HG02642 (cell line): Measurements from ENCODE around the gene SERPINA3.
"Not testable (repeated sequence)": the region's sequence is repeated elsewhere in the genome, so short reads cannot be mapped to it uniquely, and the experiment has no call there.

Experiments used
- ATAC-seq: cut with Tn5 transposase; IDR thresholded peaks from one replicate; pipeline ENCODE4 v1.9.1; 2021; ENCODE audit warnings: mild to moderate bottlenecking; ENCODE audit not compliant: unreplicated experiment, poor library complexity

The SERPINA3 gene

GRCh38 chr14:94628578-94628977 lies 16.4 kb downstream of the SERPINA3 start:
- no peak for ATAC-seq

DNA sequence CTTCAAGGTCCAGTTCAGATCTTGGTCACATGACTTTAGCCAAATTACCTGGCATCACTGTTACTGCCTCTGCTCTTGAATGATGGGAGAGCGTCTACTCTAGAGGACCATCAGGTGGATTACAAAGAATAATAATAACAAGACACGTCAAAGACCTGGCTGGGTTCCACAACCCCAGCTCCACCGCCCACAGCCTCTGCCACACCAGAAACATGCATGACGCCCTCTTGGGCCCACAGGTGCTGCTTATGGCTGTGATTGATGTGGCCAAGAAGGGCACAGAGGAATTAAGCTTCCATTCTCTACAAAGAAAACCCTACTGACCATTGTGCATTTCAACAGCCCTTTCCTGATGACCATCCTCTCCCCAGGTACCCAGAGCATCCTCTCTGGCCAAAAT lies 18.2 kb downstream of the SERPINA3 start:
- ATAC-seq: no peak

GRCh38 chr14:94631050-94631449 lies 18.9 kb downstream of the SERPINA3 start:
- ATAC-seq: no peak

DNA sequence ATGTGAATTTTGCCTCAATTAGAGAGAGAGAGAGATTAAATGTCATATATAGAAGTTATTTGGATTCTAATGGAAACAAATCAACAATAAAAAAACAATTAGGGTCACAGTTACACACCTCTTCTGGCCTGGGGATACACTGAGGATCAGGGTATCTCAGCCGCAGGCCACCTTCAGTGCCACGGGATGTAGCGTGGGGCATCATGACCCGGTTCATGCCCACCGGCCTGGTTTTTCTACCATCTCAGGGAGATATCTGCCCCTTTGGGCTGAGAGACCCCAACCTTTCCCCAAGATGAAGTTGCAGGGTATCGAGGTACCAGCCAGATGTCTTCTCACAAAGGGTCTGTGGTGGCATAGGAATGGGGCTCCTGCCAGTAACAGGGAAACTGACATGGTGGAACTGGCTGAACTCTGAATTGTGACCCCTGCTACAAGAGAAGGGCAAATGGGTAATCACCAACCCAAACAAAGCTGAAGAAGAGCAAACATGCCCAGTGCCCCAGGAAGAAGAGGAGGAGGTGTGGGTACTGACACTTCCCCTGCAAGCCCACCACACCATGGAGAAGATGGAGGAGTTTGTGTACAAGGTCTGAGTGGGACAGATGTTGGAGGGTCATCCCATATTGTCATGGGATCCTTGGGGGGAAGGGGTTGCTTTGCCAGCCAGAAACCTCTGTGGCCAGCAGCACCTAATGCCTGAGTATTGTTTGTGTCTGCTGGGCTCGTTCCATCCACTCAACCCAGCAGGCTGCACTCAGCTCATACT lies 19.5 kb downstream of the SERPINA3 start:
- ATAC-seq: no peak

DNA sequence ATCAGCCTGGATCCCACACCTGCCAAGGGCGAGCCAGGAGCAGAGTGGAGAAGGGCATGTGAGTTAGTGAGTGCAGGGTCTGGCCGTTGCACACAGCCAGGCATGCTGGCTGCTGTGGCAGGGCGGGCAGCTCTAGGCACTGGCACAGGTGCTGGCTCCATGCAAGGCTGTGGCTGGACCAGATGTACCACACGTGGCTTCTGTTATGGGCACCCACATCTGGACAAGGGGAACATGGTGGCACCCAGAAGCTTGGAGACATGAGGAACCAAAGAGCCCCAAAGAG lies 20.1 kb downstream of the SERPINA3 start:
- ATAC-seq: no peak

DNA sequence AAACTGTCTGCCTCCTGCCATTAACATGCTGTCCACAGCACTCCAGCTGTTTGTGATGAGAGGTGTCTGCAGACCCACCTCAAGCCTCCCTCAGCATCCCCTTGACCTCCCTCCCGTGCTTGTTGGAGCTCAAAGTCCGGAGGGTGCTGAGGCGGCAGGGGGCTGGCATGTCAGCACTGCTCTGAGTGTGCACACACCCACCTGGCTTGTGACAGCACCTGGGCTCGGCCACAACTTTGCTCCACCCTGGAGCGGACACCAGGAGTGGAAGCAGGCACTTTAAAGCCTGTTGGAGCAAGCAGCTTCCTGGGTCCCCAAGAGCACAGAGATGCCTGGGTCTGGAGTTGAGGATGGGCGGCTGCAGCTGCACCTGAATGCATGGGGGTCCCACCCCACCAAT lies 20.9 kb downstream of the SERPINA3 start:
- ATAC-seq: no peak

DNA sequence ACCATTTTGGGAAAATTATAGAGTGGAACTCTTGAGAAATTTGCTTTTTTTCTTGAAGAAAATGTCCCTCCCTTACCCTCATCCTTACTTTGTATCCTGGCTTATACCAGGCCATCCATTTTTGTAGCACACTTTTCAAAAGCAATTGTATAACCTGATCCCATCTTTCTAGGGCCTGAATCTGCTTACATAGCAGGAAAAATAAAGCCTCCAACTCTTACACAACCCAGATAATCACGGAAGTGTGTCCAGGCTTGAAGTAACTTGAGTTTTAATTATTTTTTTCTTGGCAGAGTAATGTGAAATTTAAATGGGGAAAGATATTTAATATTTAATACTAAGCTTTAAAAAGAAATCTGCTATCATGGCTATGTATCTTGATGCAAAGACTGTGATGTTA lies 23.0 kb downstream of the SERPINA3 start:
- no peak for ATAC-seq

DNA sequence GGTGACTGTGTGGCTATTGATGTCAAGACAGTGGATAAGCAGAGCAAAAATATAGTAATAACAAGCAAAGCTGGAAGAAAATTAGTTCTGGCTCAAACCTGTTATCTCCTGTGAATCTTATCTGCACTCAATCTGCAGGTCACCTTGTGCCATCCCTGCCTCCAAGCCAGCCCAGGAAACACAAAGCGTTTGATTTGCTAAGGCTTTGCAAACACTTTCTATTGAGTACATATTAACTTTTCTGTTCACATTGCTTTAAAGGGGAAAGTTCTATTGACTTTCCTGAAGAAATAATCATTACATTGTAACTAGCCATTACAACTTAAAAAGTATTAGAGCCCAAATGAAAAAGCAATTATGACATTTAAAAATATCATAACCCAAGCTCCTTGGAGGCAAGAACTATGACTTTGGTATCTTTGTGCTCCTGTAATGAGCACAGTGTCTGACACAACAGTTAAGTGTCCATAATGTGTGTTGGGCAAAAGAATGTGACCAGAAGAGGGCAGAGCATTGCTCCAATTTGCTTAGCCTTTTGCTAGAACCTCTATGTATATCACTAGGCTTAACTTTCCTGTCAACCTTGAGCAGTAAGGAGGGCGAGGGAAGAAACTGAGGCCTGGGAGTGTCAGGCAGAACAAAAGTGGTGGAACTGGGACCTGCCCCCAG lies 24.7 kb downstream of the SERPINA3 start:
- ATAC-seq: no peak

DNA sequence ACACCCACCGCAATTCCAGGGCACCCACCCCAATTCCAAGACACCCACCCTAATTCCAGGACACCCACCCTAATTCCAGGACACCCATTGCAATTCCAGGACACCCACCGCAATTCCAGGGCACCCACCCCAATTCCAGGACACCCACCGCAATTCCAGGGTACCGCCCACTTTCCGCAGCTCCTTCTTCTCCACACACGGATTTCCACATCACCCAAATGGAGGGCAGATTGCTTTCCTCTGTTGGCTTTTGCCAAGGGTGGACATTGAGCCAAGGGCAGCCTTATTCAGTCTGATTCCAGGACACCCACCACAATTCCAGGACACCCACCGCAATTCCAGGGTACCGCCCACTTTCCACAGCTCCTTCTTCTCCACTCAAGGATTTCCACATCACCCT lies 25.6 kb downstream of the SERPINA3 start:
- ATAC-seq: not testable (repeated sequence)

- ATAC-seq: no peak
These were observed 26.1 kb downstream of the SERPINA3 start for GRCh38 chr14:94638339-94638738.

- ATAC-seq: no peak
These were observed 27.0 kb downstream of the SERPINA3 start for GRCh38 chr14:94638961-94639817.

DNA sequence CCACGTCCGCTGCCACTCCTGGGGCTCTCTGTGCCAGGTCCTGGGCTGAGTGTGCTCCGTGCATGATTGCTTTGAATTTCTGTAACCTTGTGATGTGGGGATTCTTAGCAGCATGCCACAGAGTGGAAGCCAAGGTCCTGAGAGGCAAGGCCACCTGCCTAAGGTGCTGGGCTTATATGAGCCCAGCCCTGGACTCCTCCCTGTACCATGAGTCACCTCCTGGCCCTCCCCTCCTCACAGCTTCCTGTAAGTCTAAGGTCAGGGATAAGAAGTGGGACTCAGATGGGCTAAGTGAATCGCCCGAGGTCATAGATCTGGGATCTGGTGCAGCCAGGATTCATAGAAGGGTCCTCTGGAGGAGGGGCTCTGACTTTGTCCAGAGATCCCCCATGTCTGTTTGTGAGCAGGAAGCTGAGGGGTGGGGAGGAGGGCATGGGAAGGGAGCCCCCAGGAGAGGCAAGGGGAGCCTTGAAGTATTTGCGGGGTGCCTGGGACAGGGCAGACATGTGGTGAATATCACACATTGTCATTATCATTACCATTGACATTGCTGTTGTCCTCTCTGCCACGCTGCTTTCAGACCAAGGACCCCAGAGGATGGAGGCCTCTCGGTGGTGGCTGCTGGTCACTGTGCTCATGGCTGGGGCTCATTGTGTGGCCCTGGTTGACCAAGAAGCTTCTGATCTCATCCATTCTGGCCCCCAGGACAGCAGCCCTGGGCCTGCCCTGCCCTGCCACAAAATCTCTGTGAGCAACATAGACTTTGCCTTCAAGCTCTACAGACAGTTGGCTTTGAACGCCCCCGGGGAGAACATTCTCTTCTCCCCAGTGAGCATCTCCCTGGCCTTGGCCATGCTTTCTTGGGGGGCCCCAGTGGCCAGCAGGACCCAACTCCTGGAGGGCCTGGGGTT lies 28.8 kb downstream of the SERPINA3 start:
- ATAC-seq: no peak

DNA sequence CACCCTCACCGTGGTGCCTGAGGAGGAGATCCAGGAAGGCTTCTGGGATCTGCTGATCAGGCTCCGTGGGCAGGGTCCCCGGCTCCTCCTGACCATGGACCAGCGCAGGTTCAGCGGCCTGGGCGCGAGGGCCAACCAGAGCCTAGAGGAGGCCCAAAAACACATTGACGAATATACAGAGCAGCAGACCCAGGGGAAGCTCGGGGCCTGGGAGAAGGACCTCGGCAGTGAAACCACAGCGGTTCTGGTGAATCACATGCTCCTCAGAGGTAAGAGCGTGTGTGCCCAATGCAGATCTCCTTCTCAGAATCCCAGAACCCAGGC lies 29.4 kb downstream of the SERPINA3 start:
- ATAC-seq: no peak

DNA sequence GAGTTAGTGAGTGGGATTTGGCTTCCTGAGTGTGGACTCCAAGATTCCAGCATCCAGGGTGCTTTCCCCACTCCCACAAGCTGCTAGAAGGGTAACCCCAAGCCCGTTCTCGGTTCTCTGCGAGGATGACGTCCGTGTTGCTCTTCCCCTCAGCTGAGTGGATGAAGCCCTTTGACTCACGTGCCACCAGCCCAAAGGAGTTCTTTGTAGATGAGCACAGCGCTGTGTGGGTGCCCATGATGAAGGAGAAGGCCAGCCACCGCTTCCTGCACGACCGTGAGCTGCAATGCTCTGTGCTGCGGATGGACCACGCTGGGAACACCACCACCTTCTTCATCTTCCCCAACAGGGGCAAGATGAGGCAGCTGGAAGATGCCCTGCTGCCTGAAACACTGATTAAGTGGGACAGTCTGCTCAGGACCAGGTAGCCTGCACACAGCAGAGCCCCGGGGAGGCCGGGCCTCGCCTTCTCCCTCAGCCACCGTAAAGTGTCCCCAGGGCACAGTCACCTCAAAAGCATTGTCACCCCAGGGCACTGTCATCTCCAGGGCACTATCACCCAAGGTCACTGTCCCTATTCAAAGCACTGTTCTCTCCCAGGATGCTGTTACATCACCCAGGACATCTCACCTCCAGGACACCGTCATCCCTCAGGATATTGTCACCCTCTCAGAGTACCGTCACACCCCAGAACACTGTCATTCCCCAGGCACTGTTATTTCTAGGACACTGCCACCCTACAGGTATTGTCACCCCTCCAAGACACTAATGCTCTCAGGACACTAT lies 31.3 kb downstream of the SERPINA3 start:
- ATAC-seq: no peak

- no peak for ATAC-seq
These were observed 31.9 kb downstream of the SERPINA3 start for GRCh38 chr14:94644102-94644535.

DNA sequence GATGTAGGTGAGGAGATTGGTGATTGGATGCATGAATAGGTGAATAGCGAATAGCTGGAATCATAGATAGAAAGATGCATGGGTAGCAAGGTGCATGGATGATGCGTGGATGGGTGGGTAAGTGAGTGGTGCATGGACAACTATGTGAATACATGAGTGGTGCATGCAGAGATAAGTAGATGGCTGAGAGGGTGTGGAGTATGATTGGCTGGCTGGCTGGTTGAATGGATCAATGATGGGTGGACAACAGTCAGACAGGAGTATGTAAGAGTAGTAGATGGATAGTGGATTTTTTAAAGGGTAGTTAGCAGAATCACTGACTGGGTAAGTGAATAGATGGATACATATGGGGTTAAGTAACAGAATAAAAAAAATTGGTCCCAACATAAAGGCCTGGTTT lies 33.9 kb downstream of the SERPINA3 start:
- ATAC-seq: no peak

- no peak for ATAC-seq
These were observed 34.3 kb downstream of the SERPINA3 start for GRCh38 chr14:94646481-94646880.

DNA sequence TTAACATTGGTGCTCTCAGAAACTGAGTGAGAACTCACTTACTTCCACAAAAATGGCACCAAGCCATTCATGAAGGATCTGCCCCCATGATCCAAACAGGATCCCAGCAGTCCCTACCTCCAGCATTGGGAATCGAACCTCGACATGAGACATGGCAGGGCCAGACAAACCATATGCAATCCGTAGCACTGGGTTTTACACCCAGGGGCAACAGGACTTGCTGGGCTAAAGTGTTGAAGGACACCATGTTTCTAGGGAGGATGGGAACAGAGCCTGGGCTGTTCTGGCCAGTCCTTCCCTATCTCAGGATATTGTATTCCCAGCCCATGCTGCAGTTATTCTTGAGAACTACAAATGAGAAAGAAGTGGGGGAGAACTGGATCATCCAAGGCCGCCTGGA lies 36.6 kb downstream of the SERPINA3 start:
- no peak for ATAC-seq

DNA sequence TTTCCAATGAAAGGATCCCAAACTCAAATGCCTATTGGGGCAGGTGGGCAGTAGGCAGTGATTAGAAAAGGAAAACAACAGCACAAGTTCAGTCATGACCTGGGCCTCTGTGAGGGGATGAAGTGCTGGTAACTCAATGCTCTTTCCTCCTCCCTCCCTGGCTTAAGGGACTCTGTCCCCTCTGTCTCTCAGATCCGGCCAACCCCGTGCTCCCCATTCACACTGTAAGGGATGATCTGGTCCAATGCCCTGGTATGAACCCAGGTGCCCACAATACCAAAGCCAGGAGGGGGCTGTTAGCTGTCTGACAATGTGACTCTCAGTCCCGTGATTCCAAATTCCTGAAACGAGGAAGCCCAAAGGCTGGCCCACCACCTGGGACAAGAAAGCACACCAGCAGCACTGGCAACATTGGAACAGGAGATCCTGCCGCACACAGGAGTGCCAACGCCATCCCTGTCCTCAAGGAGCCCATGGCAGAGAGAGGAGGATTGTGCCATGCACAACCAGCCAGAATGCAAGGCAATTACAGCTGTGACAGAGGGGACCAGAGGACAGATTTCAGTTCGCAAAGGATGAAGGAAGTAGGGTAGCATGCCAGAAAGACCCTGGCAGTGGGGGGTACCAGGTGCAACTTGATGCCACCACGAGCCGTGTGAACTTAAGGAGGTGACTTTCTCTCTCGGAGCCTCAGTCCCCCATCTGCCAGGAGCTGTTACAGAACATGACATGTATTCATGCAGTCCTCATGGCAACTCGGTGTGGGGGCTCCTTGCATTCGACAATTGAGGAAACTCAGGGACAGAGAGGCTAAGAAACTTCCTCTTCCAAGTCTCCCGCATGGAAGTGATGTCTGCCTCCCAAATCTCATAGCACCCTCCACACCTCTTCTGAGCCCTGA lies 37.6 kb downstream of the SERPINA3 start:
- no peak for ATAC-seq
